K562 (cell line): ENCODE measurements around the gene GPX6. TPM values are rescaled to one million over a fixed set of nuclear protein-coding genes. Genes with fewer than 3 reads are reported as not detected.
A peak's percentile ranks its signal among the peaks of the same experiment; 100 is the strongest.
"Not testable (repeated sequence)": the region's sequence is repeated elsewhere in the genome, so short reads cannot be mapped to it uniquely, and the experiment has no call there.

Source experiments
- ATAC-seq: fragments of 200-7000 bp; cut with Tn5 transposase; 3 replicates; pipeline ENCODE4 v1.9.1; 2020; ENCODE audit warnings: moderate library complexity
- BruUV-seq: library from RNA; stranded (reverse); fragments of 400-500 nt; replicated peaks from 2 replicates; lab custom pipeline; 2021; lab: Mats Ljungman, UMichigan
- CTCF ChIA-PET: fragments of 300-600 bp; formaldehyde crosslinking; extraction: SDS; loops from one replicate; lab custom pipeline; 2021; ENCODE audit warnings: low intra/inter-chr PET ratio; lab: Yijun Ruan, JAX
- POLR2A ChIA-PET: fragments of 300-600, 350-650 bp; sonication (Branson Sonifier 250); formaldehyde crosslinking; extraction: SDS; loops from one replicate; lab custom pipeline; 2021; ENCODE audit warnings: antibody characterized with exemption, inconsistent platforms; lab: Yijun Ruan, JAX
- DNase-seq, 4 experiments: peaks; one replicate each; pipeline versions ENCODE4 v3.0.0 to v3.0.0-alpha.2; 2011 to 2018; ENCODE audit warnings: low spot score in 3 of 4, mixed read lengths in 3 of 4; ENCODE audit errors: extremely low read depth in 1 of 4
- FAIRE-seq: peaks from 2 replicates; lab custom pipeline; 2011; peaks lifted over from hg19 to GRCh38; lab: Jason Lieb, UNC
- H2AFZ ChIP-seq: 2 replicates; pipeline ENCODE4 v1.6.0; 2011; ENCODE audit warnings: low read depth, low read length, control low read depth, inconsistent platforms
- H3K27ac ChIP-seq: fragments of 200-600 bp; 3 replicates; pipeline ENCODE4 v1.8.0; 2011; ENCODE audit warnings: low read depth, mild to moderate bottlenecking, control low read depth, inconsistent platforms, low read length, moderate library complexity, mixed read lengths; ENCODE audit errors: extremely low read depth
- H3K27me3 ChIP-seq, 2 experiments: fragments of 300-600 bp in 1 of 2; 2 replicates in 1 of 2; 3 replicates in 1 of 2; pipeline versions ENCODE4 v1.6.0 to v1.8.0; 2011; ENCODE audit warnings: inconsistent platforms in 2 of 2, low read length in 2 of 2, mild to moderate bottlenecking in 1 of 2, mixed read lengths in 1 of 2, moderate library complexity in 1 of 2; ENCODE audit not compliant: control insufficient read depth in 2 of 2, insufficient read depth in 2 of 2
- H3K36me3 ChIP-seq: fragments of 300-600 bp; 3 replicates; pipeline ENCODE4 v1.8.0; 2011; ENCODE audit warnings: mild to moderate bottlenecking, low read length, inconsistent platforms; ENCODE audit not compliant: control insufficient read depth, insufficient read depth
- H3K4me1 ChIP-seq, 2 experiments: fragments of 200-600 bp in 1 of 2; replicated peaks in 1 of 2; 2 replicates in 1 of 2; 3 replicates in 1 of 2; pipeline versions ENCODE4 v1.5.1 to v1.8.0; 2011; ENCODE audit warnings: inconsistent platforms in 2 of 2, low read length in 2 of 2, mild to moderate bottlenecking in 1 of 2, mixed read lengths in 1 of 2, moderate library complexity in 1 of 2; ENCODE audit not compliant: control insufficient read depth in 2 of 2, insufficient read depth in 2 of 2
- H3K4me2 ChIP-seq: 2 replicates; pipeline ENCODE4 v1.6.1; 2011; ENCODE audit warnings: low read length, control low read depth, inconsistent platforms, mixed read lengths; ENCODE audit not compliant: insufficient read depth
- H3K4me3 ChIP-seq: fragments of 200-600 bp; sonication (generic), shearing (Covaris generic); 2 replicates; pipeline ENCODE4 v1.5.1; 2016; ENCODE audit warnings: control low read depth, inconsistent platforms
- H3K79me2 ChIP-seq: fragments of 200-600 bp; 3 replicates; pipeline ENCODE4 v1.8.0; 2011; ENCODE audit warnings: low read length, inconsistent platforms; ENCODE audit not compliant: control insufficient read depth, insufficient read depth
- H3K9ac ChIP-seq, 2 experiments: 2 replicates each; pipeline versions ENCODE4 v1.6.0 to v1.6.1; 2011; ENCODE audit warnings: low read depth in 2 of 2, low read length in 2 of 2, control low read depth in 1 of 2, inconsistent platforms in 1 of 2, mild to moderate bottlenecking in 1 of 2, mixed read lengths in 1 of 2; ENCODE audit not compliant: insufficient read depth in 1 of 2
- H3K9me1 ChIP-seq: one replicate; pipeline ENCODE4 v1.6.0; 2011; ENCODE audit warnings: inconsistent platforms, mild to moderate bottlenecking, low read length, moderate library complexity; ENCODE audit not compliant: control insufficient read depth, insufficient read depth
- H3K9me3 ChIP-seq: replicated peaks from 2 replicates; pipeline ENCODE4 v1.5.1; 2011; ENCODE audit warnings: low read depth, low read length, inconsistent platforms; ENCODE audit not compliant: control insufficient read depth, insufficient read depth
- H4K20me1 ChIP-seq: replicated peaks from 2 replicates; pipeline ENCODE4 v1.6.1; 2011; ENCODE audit warnings: low read length, inconsistent platforms, mixed read lengths; ENCODE audit not compliant: control insufficient read depth, insufficient read depth
- KLF1 ChIP-seq: fragments of 450-650 bp; IDR thresholded peaks from 2 replicates; pipeline ENCODE4 v1.6.1; 2016; ENCODE audit warnings: missing genetic modification characterization, missing compliant biosample characterization
- NFYB ChIP-seq: IDR thresholded peaks from 2 replicates; pipeline ENCODE4 v1.6.1; 2011; ENCODE audit warnings: mild to moderate bottlenecking, moderate library complexity; ENCODE audit not compliant: insufficient read length; ENCODE audit errors: extremely low read depth
- RAD21 ChIP-seq, 2 experiments: fragments of 250-450 bp in 1 of 2; fragments of 450-650 bp in 1 of 2; sonication (Bioruptor Pico) in 1 of 2; formaldehyde crosslinking in 1 of 2; IDR thresholded peaks in 1 of 2; conservative IDR thresholded peaks in 1 of 2; 2 replicates each; pipeline versions ENCODE4 v1.4.0 to v1.8.0; 2020 to 2022; ENCODE audit warnings: mild to moderate bottlenecking in 2 of 2, moderate library complexity in 1 of 2
- ZBTB33 ChIP-seq: sonication (generic); formaldehyde crosslinking; IDR thresholded peaks from 2 replicates; pipeline ENCODE4 v1.8.1; 2023; ENCODE audit warnings: mild to moderate bottlenecking, missing genetic modification reagents
- ZNF77 ChIP-seq: fragments of 250-450 bp; sonication (Bioruptor Pico); IDR thresholded peaks from 2 replicates; pipeline ENCODE4 v1.5.0; 2020
- WGBS: fragments of 100-300 bp; shearing (Covaris generic); methylation state at CpG from one replicate; pipeline ENCODE4 v1.1.6; 2016; ENCODE audit warnings: low coverage, mixed read lengths; ENCODE audit not compliant: insufficient coverage; ENCODE audit errors: missing lambda C conversion rate; 5-methylcytosine and 5-hydroxymethylcytosine counted together
- in situ Hi-C: fragments of 300-500 bp; cut with MboI; formaldehyde crosslinking; loops from 4 replicates; pipeline ENCODE4 v1.15.0; 2018; ENCODE audit warnings: inconsistent platforms, mixed read lengths
- intact Hi-C: fragments of 100-400 bp; cut with micrococcal nuclease; formaldehyde crosslinking; loops from 2 replicates; pipeline ENCODE4 v1.14.2; 2022
- polyA plus RNA-seq, 8 experiments: library from polyadenylated mRNA; depleted of rRNA in 4 of 8; stranded (reverse) in 5 of 8; unstranded in 3 of 8; fragments of >200 nt; fragmentation: Nextera tagmentation in 2 of 8; fragmentation: Illumina TruSeq in 1 of 8; extraction: Ambion mirVana in 2 of 8; extraction: Trizol in 1 of 8; gene quantifications; 2 replicates each; pipeline versions ENCODE4 v1.2.1 to v1.2.3, GENCODE V29; 2011 to 2014; ENCODE audit warnings: inconsistent platforms in 1 of 8, missing spikeins in 1 of 8
- total RNA-seq, 7 experiments: library from RNA; depleted of rRNA in 6 of 7; stranded (reverse); fragments of >200 nt in 6 of 7; fragmentation: Illumina TruSeq in 2 of 7; extraction: Trizol in 2 of 7; gene quantifications; 2 replicates each; pipeline versions ENCODE4 v1.2.1 to v1.2.3, GENCODE V29; 2011 to 2021; ENCODE audit warnings: low replicate concordance in 1 of 7

The GPX6 gene
- total and polyA plus RNA-seq, 9 of the 15 experiments (the other 6 are each of a cell fraction or from before 2014, with no cell fraction given) = not detected

DNA sequence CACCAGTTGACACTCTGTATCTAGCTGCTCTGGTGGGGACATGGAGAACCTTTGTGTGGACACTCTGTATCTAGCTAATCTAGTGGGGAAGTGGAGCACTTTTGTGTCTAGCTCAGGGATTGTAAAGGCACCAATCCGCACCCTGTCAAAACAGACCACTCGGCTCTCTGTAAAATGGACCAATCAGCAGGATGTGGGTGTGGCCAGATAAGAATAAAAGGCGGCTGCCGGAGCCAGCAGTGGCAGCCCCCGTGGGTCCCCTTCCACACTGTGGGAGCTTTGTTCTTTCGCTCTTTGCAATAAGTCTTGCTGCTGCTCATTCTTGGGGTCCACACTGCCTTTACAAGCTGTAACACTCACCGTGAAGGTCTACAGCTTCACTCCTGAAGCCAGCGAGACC, 3.2 kb downstream of the GPX6 start:
- FAIRE-seq, DNase-seq, H3K9me1 ChIP-seq, H3K9me3 ChIP-seq, CTCF ChIA-PET, ATAC-seq, H3K4me2 ChIP-seq, H3K27me3 ChIP-seq, H3K9ac ChIP-seq, H3K27ac ChIP-seq, H3K79me2 ChIP-seq, H3K36me3 ChIP-seq, BruUV-seq, in situ Hi-C loops, H3K4me3 ChIP-seq, intact Hi-C loops, H4K20me1 ChIP-seq: not testable (repeated sequence)
- 67% methylated on average over 8 of the region's 8 CpGs for WGBS
- Histone ChIP-seq H2AFZ (peak overlapping the region; percentile 55; the same call in 1 of the 2 replicates), H3K4me1 (peaks cover 0 to 10% of the 10 kb centered on the region in 2 experiments; a peak in 2 of 5 replicates)
- TF ChIP-seq NFYB = peak; percentile 75
- POLR2A ChIA-PET = interaction anchor here (0.6 to 1.0 kb wide), 4 partner anchors 9 to 151 kb away, joined by 3 to 4 read pairs (median 4); no protein-coding TSS in a partner anchor

- TF ChIP-seq ZBTB33 (CRISPR knock-in tag) (peak; percentile 63; the same call in 1 of the 2 replicates), KLF1 (tag) (no peak), ZNF77 (no peak), RAD21 (CRISPR knock-in tag; conservative IDR thresholded peaks at IDR 0.05 in 1 of 2, IDR thresholded peaks at IDR 0.05 in 1 of 2) (no peak)
- CTCF ChIA-PET = no interaction called here
- Histone ChIP-seq H4K20me1 (no peaks in the 10 kb centered on the region), H3K9me1 (no peaks in the 10 kb centered on the region), H3K27ac (no peak overlapping the region), H3K4me1 (peaks cover 3 to 10% of the 10 kb centered on the region in 2 experiments; a peak in 4 of 5 replicates), H3K4me2 (no peak overlapping the region), H3K9me3 (no peaks in the 10 kb centered on the region), H2AFZ (no peak overlapping the region), H3K4me3 (no peak overlapping the region), H3K36me3 (no peaks in the 10 kb centered on the region), H3K27me3 (no peaks in the 10 kb centered on the region; a peak in 1 of 5 replicates), H3K9ac (no peak overlapping the region), H3K79me2 (no peaks in the 10 kb centered on the region)
- POLR2A ChIA-PET = interaction anchor here (0.6 to 1.0 kb wide), 2 partner anchors 9 to 23 kb away, joined by 4 read pairs; no protein-coding TSS in a partner anchor
- intact Hi-C loops (no loop called here), in situ Hi-C loops (no loop called here)
- no peak for DNase-seq
- no peak for ATAC-seq
- BruUV-seq = no TSS peak
- no peak for FAIRE-seq
- WGBS = 92% methylated on average over 46 of the region's 51 CpGs
Measured at GRCh38 chr6:28511628-28512300, 3.8 kb downstream of the GPX6 start.
